Ishikawa (cell line): ENCODE results near the gene ZCCHC14.

Experiments used
- CEBPB ChIP-seq: IDR thresholded peaks from 2 replicates; pipeline ENCODE4 v1.6.1; 2012
- CREB1 ChIP-seq: IDR thresholded peaks from 2 replicates; pipeline ENCODE4 v1.6.1; 2012; ENCODE audit warnings: low read depth
- EGR1 ChIP-seq: IDR thresholded peaks from 2 replicates; pipeline ENCODE4 v1.6.1; 2012
- EP300 ChIP-seq: IDR thresholded peaks from 2 replicates; pipeline ENCODE4 v1.6.1; 2012; ENCODE audit warnings: borderline replicate concordance
- RAD21 ChIP-seq: IDR thresholded peaks from 2 replicates; pipeline ENCODE4 v1.6.1; 2012; ENCODE audit warnings: low read depth
- TAF1 ChIP-seq: IDR thresholded peaks from 2 replicates; pipeline ENCODE4 v1.6.1; 2012; ENCODE audit warnings: low read depth, mild to moderate bottlenecking
- TCF12 ChIP-seq: IDR thresholded peaks from 2 replicates; pipeline ENCODE4 v1.6.1; 2012; ENCODE audit warnings: low read depth
- TF ChIP-seq, protein P1 (sequence below): IDR thresholded peaks from 2 replicates; pipeline ENCODE4 v1.6.1; 2012
- TF ChIP-seq, protein P2 (sequence below): IDR thresholded peaks from 2 replicates; pipeline ENCODE4 v1.6.1; 2012; ENCODE audit warnings: low read depth, mild to moderate bottlenecking
- TF ChIP-seq, protein P3 (sequence below): IDR thresholded peaks from 2 replicates; pipeline ENCODE4 v1.6.1; 2012

DNA sequence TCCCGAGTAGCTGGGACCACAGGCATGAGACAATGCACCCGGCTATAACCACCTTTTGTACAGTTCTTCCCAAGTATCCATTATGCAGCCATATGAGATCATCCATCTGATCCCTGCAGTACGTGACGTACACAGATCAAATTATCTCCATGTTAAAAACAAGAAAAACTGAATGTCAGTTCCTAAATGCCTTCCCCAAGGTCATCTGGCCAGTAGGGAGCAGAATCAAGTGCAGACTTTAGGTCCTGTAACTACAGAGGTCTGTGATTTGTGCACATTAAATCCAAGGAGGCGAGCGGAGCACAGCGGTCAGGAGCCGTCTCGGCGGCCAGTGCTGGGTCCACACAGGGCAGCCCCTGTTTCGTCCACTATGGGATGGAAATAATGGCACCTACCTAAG lies 23.7 kb downstream of the ZCCHC14 start:
- TF ChIP-seq RAD21 (no peak), EP300 (no peak), EGR1 (no peak), CREB1 (no peak), TCF12 (no peak), TAF1 (no peak), CEBPB (no peak)
- TF ChIP-seq, protein P1, sequence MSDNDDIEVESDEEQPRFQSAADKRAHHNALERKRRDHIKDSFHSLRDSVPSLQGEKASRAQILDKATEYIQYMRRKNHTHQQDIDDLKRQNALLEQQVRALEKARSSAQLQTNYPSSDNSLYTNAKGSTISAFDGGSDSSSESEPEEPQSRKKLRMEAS, result no peak
- TF ChIP-seq, protein P2, sequence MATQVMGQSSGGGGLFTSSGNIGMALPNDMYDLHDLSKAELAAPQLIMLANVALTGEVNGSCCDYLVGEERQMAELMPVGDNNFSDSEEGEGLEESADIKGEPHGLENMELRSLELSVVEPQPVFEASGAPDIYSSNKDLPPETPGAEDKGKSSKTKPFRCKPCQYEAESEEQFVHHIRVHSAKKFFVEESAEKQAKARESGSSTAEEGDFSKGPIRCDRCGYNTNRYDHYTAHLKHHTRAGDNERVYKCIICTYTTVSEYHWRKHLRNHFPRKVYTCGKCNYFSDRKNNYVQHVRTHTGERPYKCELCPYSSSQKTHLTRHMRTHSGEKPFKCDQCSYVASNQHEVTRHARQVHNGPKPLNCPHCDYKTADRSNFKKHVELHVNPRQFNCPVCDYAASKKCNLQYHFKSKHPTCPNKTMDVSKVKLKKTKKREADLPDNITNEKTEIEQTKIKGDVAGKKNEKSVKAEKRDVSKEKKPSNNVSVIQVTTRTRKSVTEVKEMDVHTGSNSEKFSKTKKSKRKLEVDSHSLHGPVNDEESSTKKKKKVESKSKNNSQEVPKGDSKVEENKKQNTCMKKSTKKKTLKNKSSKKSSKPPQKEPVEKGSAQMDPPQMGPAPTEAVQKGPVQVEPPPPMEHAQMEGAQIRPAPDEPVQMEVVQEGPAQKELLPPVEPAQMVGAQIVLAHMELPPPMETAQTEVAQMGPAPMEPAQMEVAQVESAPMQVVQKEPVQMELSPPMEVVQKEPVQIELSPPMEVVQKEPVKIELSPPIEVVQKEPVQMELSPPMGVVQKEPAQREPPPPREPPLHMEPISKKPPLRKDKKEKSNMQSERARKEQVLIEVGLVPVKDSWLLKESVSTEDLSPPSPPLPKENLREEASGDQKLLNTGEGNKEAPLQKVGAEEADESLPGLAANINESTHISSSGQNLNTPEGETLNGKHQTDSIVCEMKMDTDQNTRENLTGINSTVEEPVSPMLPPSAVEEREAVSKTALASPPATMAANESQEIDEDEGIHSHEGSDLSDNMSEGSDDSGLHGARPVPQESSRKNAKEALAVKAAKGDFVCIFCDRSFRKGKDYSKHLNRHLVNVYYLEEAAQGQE, result no peak
- TF ChIP-seq, protein P3, sequence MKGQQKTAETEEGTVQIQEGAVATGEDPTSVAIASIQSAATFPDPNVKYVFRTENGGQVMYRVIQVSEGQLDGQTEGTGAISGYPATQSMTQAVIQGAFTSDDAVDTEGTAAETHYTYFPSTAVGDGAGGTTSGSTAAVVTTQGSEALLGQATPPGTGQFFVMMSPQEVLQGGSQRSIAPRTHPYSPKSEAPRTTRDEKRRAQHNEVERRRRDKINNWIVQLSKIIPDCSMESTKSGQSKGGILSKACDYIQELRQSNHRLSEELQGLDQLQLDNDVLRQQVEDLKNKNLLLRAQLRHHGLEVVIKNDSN, result no peak
